Measurements from ENCODE around the gene CCT5. TPM values are rescaled to one million over a fixed set of nuclear protein-coding genes. Genes with fewer than 3 reads are reported as not detected.

CCT5 gene
- total RNA-seq, 1 experiment from 2014 or later, result 532 TPM

DNA sequence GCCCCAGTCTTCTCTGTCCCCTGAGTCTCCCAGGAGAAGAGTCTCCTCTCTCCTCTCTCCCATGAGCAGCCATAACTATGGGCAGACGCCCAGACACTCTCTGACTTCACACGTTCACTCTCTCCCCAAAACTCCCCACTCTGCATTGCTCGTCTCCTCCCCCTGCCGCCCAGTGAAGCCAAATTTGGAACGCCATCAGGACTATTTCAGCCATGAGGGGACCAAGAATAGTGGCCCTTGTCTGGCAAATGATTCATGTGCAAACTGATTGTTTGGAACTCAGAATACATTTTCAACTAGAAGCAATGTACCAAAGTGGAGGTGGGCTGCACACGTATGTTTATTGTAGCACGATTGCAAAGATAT lies 36.8 kb downstream of the CCT5 start:
- no peak overlapping the region for H2BK15ac ChIP-seq (ENCODE audit: low read depth, low read length)
- no peaks in the 10 kb centered on the region for H3K79me2 ChIP-seq (ENCODE audit: insufficient read depth, low read length)
- WGBS (ENCODE audit: extremely low coverage, insufficient read length, low lambda C conversion rate), result no CpG with 5 or more reads among the region's 7 CpGs
- H3K4me3 Mint-ChIP-seq, result no peak overlapping the region
- H3K27ac Mint-ChIP-seq, result 0 out of 7 replicates have a peak overlapping the region, but pooled peaks of 1 of the 3 experiments have one; percentile 1
- peaks cover 11% of the 10 kb centered on the region in 2 experiments for H3K4me1 Mint-ChIP-seq
- no peak overlapping the region for H4K5ac ChIP-seq (ENCODE audit: insufficient read length, low read depth, low read length)
- H3T11ph ChIP-seq (ENCODE audit: low read length), result no peak overlapping the region
- TF ChIP-seq, protein P1, sequence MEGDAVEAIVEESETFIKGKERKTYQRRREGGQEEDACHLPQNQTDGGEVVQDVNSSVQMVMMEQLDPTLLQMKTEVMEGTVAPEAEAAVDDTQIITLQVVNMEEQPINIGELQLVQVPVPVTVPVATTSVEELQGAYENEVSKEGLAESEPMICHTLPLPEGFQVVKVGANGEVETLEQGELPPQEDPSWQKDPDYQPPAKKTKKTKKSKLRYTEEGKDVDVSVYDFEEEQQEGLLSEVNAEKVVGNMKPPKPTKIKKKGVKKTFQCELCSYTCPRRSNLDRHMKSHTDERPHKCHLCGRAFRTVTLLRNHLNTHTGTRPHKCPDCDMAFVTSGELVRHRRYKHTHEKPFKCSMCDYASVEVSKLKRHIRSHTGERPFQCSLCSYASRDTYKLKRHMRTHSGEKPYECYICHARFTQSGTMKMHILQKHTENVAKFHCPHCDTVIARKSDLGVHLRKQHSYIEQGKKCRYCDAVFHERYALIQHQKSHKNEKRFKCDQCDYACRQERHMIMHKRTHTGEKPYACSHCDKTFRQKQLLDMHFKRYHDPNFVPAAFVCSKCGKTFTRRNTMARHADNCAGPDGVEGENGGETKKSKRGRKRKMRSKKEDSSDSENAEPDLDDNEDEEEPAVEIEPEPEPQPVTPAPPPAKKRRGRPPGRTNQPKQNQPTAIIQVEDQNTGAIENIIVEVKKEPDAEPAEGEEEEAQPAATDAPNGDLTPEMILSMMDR (conservative IDR thresholded peaks at IDR 0.05), result no peak
- H2BK5ac ChIP-seq (ENCODE audit: insufficient read length, low read length), result no peak overlapping the region
- no peak overlapping the region for H2AFZ ChIP-seq (ENCODE audit: low read length)
- no peaks in the 10 kb centered on the region for H3K27me3 ChIP-seq (ENCODE audit: insufficient read depth, low read length)
- H3K27me3 Mint-ChIP-seq (ENCODE audit: low read depth), result no peaks in the 10 kb centered on the region
- H4K91ac ChIP-seq (ENCODE audit: insufficient read length, low read depth, low read length), result no peak overlapping the region
- H3K27ac ChIP-seq (ENCODE audit: insufficient read length, low read depth, low read length), result no peak overlapping the region
- no peak for DNase-seq
- no peaks in the 10 kb centered on the region for H3K9me3 ChIP-seq (ENCODE audit: control insufficient read depth, low read depth, low read length)
- H3K56ac ChIP-seq (ENCODE audit: insufficient read length, low read depth, low read length), result no peak overlapping the region
- H3K23me2 ChIP-seq (ENCODE audit: insufficient read length, low read depth, low read length, poor library complexity, severe bottlenecking), result no peaks in the 10 kb centered on the region
- no peak overlapping the region for H4K8ac ChIP-seq (replicated peaks; ENCODE audit: insufficient read length, low read depth, low read length)
- H3K9ac ChIP-seq (ENCODE audit: extremely low read depth, insufficient read length, low read length), result no peak overlapping the region
- H3K4me1 ChIP-seq (ENCODE audit: insufficient read depth, low read length), result no peaks in the 10 kb centered on the region
- no peak overlapping the region for H2BK120ac ChIP-seq (ENCODE audit: low read depth, low read length, poor library complexity, severe bottlenecking)
- H3K23ac ChIP-seq (ENCODE audit: insufficient read length, low read depth, low read length), result no peak overlapping the region
- no peak overlapping the region for H2BK20ac ChIP-seq (ENCODE audit: low read depth, low read length, poor library complexity, severe bottlenecking)
- H3K18ac ChIP-seq (ENCODE audit: insufficient read length, low read depth, low read length), result no peak overlapping the region
- no peaks in the 10 kb centered on the region for H3K79me1 ChIP-seq (ENCODE audit: insufficient read depth, low read depth, low read length, poor library complexity, severe bottlenecking)
- peaks cover 0 to 2% of the 10 kb centered on the region in 2 experiments; a peak in 2 of 5 replicates for H3K9me3 Mint-ChIP-seq
- no peak overlapping the region for H3K4ac ChIP-seq (ENCODE audit: low read depth, low read length)
- peaks cover 11 to 18% (median 12%) of the 10 kb centered on the region in 3 experiments for H3K36me3 Mint-ChIP-seq (ENCODE audit: insufficient read depth in 1 of 3, low read depth in 3 of 3)
- H3K4me2 ChIP-seq (ENCODE audit: insufficient read depth, insufficient read length, low read length), result no peak overlapping the region
- H2AK5ac ChIP-seq (ENCODE audit: insufficient read length, low read length), result no peak overlapping the region
- H4K20me1 ChIP-seq (ENCODE audit: control insufficient read depth, insufficient read depth, insufficient read length), result no peaks in the 10 kb centered on the region
- H2BK12ac ChIP-seq (ENCODE audit: insufficient read length, low read depth, low read length), result no peak overlapping the region
- H3K14ac ChIP-seq (ENCODE audit: insufficient read depth, low read length), result no peak overlapping the region

Data from H9 (cell line).